Activated T-cell treated with anti-CD3 and anti-CD28 coated beads for 48 hours (primary cell): ENCODE measurements around the gene MRPL33.

ENCODE experiments used
- DNase-seq: peaks from one replicate; pipeline ENCODE4 v3.0.0-alpha.2; 2020; ENCODE audit warnings: low read depth

Gene MRPL33

DNA sequence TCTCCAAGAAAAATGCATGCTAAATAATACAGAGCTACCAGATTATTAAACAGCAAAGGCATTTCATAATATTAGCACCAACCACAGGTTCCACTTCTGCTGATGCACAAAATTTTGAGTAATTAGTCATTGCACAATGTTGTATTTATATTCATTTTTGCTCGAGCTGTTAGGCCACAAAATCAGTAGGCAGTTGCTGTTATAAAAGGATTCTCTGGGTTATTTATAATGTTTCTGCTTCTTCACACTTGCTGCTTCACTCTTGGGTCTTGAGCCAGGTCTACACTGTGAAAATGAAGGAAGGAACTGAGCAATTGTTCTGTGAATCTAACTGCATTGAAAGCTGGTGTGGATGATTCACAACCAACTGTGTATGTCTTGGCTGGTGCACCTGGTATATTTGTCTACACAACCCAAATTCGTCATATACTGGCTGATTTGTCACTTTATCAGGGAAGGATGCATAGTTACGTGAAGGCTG is 38.3 kb downstream of the MRPL33 start:
- no peak for DNase-seq

DNA sequence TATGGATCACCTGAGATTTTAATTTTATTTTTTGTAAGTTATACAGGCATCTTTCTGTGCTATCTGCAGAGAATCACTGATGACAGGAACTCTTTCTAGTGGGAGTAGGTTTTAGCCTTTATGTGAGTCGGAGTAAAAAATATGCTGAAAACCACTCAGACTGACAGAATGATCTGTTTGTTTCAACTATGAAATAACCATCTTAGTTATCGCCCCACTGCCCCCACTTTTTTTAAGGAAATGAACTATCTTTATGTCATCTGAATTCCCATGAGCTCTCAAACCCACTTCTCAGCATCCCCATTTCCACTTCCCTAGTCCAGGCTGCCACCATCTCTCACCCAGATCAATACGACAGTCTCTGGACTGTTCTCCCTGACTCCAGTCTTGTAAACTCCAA is 38.9 kb downstream of the MRPL33 start:
- DNase-seq = no peak

DNA sequence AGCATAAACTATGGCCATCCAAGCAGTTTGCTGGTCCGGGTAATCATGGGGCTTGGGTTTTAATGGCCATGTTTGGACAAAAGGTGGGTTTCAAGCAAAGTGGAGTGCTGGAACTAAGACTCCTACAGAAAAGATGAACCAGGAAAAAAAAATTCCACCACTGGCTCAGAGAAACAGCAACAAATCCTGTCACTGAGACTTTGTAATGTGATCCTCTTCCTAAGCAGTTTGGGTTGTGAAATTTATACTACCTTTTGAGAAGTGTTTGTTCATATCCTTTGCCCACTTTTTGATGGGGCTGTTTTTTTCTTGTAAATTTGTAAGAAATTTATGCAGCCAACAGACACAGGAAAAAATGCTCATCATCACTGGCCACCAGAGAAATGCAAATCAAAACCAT is 40.2 kb downstream of the MRPL33 start:
- no peak for DNase-seq

DNA sequence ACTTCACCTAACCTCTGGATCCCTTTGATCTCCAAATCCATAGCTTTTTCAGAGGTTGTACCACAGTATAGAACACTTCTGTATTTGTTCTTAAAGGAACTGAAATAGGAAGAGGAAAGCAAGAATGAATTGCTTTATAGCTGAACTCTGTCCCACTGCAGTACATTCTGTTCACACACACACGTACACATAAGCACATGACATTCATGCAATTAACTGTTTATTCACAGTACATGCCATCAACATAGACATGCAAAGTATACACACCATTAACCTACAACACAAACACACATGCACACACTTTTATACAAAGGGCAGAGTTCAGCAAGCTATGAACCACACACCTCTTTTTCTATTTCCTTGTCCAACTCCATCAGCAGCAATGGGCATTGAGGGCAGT is 43.2 kb downstream of the MRPL33 start:
- DNase-seq = no peak

DNA sequence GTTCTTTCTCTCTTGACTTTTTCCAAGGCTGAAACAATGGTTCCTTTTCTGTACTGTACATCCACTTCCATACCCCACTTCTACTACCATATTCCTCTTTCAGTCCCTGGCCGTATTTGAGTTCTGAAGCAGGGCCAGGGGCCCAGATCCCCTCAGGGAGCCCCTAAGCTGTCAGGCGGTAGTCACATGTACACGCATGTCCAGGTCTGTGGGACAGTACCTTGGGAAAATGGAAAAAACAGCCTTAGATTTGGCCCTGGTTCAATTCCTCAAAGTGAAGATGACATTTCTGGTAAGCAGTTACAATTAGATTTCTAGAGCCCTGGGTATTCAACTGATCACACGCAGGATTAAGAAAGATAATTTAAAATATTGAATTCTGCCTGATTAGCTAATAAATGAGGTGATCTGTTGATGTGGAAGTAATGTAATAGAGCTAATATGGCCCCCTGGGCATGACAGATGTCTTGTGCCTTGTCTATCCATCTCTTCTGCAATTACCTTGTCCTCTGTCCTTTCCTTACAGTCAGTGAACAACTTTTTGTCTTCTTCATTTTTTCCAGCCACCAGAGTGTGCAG is 44.4 kb downstream of the MRPL33 start:
- no peak for DNase-seq

DNA sequence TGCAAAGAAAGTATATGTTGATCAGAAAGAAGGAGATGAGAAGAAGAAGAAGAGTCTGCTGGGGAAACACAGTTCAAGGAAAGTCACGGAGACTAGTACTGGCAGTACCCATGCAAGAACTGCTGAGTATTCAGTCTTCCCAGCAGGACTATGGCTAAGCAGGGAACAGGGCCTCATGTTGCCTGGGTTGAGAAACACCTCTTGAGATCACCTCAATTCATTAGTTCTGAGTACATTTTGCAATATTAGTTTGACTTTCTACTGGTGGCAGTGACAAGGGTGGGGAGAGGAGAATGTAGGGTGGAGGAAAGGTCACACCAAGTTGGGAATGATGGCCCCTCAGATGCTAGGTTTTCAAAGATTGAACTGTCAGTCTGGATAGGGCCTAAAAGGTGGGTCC is 50.5 kb downstream of the MRPL33 start:
- no peak for DNase-seq

DNA sequence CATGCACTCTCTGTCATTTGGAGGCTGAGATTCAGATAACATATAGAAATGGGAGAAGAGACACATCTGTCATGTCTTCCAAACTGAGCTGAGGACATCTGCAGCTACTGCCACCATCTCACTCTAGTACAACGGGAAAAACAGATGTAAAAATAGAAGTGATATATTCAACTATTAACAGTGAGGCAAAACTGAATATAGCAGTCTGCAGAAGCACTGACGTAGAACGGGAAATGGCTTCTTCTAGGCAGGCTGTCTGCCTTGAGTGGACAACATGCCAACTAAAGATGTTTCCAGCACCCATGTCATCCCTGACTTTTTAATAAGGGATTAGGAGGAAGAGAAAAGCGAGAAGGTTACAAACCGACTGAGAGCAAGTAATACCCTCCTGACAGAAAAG is 51.6 kb downstream of the MRPL33 start:
- DNase-seq = no peak

DNA sequence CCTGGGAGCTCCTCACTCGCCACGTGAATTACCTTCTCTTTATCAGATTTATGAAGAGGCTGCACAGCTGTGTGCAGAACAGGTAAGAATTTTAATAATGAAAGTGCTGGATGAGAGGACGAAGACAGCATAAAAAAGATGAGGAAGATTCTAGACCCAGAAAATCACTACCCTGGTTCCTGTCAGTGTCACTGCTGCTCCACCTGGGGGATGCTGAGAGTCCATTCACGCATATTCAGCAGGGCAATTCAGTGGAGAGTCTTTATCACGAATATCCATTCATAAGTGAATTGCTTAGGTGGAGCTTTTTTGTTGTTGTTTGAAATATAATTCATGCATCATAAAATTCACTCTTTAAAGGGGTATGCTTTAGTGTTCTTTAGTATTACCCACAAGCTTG is 52.0 kb downstream of the MRPL33 start:
- no peak for DNase-seq

DNA sequence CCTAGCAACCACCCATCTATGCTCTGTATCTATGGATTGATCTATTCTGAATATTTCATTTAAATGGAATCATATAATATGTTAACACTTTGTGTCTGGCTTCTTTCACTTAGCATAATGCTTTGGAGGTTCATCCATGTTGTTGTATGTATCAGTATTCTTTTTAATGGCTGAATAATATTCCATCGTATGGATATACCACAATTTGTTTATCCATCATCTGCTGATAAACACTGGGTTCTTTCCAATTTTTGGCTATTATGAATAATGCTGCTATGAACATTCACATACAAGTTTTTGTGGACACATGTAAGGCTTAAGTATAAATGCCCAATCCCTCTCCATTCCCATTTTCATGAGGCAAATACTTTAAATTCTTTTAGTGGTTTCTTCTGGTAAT is 52.9 kb downstream of the MRPL33 start:
- DNase-seq = no peak

DNA sequence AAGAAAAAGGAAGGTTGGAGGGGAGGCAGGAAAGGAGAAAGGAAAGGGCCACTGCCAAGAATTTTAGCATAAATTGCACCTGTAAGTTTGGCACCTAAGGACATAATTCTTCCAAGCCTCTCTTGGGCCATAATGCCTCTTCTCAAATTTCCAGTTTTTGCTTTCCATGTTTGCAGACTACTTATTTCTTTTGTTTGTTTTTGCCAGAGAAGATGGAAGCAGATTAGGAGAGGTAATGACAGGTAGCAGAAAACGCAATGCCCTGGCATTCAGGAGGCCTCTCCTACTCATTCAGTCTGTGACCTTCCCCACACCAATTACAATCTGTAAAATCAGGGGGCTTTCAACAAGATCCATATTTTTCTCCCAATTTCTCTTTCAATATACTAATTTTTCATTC is 56.8 kb downstream of the MRPL33 start:
- DNase-seq = no peak
